ACHN (cell line): ENCODE results near the gene NKX1-2.

Experiments
- DNase-seq: peaks from one replicate; pipeline ENCODE4 v3.0.0-alpha.2; 2015
- in situ Hi-C: cut with HindIII; loops from 2 replicates; pipeline ENCODE4 v1.10.0; 2017; ENCODE audit warnings: low sequenced_read_pairs, low pct_ligation_motif_present, low pct_unique_long_range_greater_than_20kb

NKX1-2 gene

DNA sequence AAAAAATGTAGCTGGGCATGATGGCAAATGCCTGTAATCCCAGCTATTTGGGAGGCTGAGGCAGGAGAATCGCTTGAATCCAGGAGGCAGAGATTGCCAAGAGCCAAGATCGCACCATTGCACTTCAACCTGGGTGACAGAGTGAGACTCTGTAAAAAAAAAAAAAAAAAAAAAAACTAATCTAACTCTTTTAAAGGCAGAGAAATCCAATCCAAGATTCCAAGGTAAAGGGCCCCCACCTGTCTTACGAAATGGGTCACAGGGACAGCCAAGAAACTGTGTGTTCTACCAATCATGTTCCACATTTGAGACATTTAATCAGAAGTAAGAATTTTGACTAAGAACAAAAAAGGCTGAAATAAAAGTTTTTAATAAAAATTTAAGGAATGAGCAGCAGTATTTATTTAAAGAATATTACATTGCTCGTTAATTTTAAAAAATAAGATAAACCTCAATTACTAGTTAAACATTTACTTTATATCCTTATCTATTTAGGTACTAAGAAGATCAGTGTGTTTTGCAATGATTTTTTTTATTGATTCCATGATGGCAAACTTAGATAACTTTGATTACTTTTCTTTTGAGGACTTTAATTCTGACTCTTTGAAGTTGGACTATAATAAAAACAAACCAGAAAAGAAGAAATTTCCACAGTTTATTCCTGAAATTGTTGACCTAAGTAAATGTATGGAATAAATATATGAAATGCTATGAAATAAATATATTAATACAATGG is 24.4 kb downstream of the NKX1-2 start:
- in situ Hi-C loops, result no loop called here
- DNase-seq, result no peak

DNA sequence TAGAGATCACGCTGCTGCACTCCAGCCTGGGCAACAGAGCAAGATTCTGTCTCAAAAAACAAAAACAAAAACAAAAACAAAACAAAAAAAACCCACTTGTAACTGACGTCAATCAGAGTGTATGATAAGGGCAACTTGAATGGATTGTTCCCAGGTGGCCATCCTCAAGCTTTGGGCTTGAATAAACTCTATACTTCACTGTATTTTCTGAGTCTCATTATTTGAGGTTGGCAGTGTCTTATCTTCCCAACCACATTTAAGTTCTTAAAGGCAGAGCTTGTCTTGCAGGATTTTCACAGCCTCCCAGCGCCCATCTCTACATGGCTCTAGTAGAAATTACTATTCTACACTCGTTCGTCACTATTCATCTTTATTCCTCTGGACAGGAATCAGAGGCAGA is 26.0 kb downstream of the NKX1-2 start:
- no peak for DNase-seq
- in situ Hi-C loops, result no loop called here

DNA sequence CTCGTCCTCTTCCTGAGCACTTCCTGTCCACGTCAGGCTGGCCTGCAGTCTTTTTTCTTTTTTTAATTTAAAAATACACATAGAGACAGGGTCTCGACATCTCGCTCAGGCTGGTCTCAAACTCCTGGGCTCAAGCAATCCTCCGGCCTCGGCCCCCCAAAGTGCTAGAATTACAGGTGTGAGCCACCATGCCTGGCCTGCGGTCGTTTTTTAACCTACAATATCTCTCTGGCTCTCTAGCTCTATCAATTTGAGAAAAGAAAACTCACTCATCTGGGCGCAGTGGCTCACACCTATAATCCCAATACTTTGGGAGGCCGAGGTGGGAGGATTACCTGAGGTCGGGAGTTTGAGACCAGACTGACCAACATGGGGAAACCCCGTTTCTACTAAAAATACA is 27.1 kb downstream of the NKX1-2 start:
- in situ Hi-C loops, result no loop called here
- DNase-seq, result no peak

- in situ Hi-C loops, result no loop called here
- DNase-seq, result no peak
These were observed 29.6 kb downstream of the NKX1-2 start for GRCh38 chr10:124420254-124420653.

GRCh38 chr10:124419635-124420034 is 30.2 kb downstream of the NKX1-2 start:
- no peak for DNase-seq
- in situ Hi-C loops, result no loop called here

GRCh38 chr10:124418726-124419501 is 30.9 kb downstream of the NKX1-2 start, which contains the start of gene OAT:
Gene OAT (minus strand): TSS chr10:124418923. CDS start chr10:124412171, 6,752 bp downstream.
- DNase-seq, result peak; percentile 98
- in situ Hi-C loops, result no loop called here

DNA sequence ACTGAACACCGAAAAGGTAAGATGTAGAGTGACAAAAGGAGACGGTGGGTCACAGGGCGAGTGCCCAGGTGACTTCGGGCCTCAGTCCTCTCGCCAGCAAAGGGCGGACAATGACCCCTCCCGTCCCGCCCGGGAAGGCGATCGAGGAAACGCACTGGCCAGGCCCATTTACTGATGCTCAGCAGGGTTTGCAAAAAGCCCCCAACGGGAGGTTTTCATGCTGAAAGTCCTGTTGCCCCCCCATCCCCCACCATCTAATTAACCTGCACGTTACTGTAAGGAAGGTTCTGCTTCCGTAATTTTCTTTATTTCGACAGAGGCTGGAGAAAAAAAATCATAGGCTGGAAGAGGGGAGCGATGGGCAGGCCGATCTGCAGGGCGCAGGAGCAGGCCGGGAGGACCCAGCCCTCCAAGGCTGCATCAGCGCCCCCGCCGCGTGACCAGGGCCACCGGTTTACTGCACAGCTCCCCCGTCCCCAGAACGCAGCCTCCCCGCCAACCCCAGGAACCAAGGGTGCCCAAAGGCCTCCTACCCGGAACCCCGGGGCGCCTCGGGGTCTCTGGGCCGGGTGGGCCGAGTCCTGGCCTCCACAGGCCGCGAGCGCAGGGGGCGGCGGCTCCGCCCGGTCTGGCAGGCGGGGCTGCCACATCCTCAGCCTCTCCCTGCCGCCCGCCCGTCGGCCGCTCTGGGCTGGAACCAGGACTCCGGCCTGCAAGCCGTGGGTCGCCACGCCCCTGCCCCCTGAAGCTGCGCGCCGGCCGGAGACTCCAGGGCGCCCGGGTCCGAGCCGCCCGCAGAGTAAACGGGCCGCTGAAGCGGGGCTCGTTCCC is 31.7 kb downstream of the NKX1-2 start:
- in situ Hi-C loops, result no loop called here
- DNase-seq, result peak; percentile 60

DNA sequence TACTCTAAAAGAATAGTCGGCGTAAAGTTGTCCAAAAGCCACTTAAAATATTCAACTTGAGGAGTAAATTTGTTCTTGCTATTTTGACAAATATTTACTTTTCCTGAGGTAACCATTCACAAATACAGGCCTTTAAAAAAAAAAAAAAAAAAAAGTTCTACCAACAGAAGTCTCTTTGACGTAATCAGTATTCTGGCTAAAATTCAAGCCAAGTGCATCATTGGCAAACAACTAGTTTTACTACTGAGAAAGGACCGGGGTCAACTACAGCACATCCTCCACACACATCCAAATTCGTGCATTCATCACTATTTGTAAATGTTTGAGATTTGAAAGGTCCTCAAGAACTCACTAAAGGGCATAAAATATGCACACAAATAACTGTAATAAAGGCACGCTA is 33.1 kb downstream of the NKX1-2 start:
- in situ Hi-C loops, result no loop called here
- DNase-seq, result no peak

DNA sequence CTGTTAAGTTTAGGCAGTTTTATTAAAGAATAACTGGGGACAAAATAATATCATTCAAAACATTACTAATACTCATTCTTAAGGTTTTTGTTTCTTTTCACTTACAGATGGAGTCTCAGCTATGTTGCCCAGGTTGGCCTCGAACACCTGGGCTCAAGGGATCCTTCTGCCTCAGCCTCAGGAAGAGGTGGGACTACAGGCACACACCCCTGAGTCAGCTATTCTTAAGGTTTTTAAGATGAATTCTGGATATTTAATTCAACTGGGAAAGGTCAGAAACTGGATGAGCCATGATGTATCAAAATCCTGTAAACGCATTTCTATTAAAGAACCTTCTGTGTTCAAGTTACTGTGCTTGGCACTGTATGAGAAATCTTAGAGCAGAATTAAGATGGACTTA is 34.6 kb downstream of the NKX1-2 start:
- in situ Hi-C loops, result no loop called here
- DNase-seq, result no peak

- in situ Hi-C loops, result no loop called here
- DNase-seq, result no peak
These were observed 35.8 kb downstream of the NKX1-2 start for GRCh38 chr10:124414076-124414475.

DNA sequence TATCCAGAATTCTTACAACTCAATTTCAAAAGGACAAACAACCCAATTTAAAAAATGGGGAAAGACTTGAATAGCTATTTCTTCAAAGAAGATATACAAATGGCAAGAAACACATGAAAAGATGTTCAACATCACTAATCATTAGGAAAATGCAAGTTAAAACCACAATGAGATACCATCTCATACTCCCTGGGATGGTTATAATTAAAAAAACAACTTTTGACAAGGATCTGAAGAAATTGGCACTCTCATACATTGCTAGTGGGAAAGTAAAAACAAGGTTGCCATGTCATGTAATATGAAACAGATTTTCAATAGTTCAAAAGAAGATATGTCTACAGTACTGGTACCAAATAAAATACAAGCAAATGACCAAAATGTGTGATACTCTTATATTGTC is 40.1 kb downstream of the NKX1-2 start:
- in situ Hi-C loops, result no loop called here
- DNase-seq, result no peak

GRCh38 chr10:124408357-124408756 is 41.5 kb downstream of the NKX1-2 start:
- in situ Hi-C loops, result no loop called here
- no peak for DNase-seq

- in situ Hi-C loops, result no loop called here
- DNase-seq, result no peak
These were observed 42.4 kb downstream of the NKX1-2 start for GRCh38 chr10:124407456-124407855.

DNA sequence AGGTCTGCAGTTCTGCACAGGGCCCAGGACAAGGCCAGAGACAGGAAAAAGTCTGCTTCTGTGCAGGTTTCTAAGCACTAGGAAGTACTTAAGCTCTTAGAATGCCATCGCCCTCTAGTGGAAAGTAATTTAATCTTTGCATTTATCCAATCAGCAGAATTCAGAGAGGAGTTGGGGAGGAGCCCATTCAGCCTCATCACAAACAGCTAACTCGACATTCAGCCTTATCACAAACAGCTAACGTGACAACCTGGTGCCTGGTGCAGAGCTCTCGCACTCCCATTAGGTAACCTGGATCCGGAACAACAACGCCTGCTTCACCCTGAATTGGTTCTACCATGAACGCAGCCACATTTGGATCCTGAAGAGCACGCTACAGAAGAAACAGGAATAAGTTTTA is 46.3 kb downstream of the NKX1-2 start:
- in situ Hi-C loops, result no loop called here
- peak; percentile 92 for DNase-seq

DNA sequence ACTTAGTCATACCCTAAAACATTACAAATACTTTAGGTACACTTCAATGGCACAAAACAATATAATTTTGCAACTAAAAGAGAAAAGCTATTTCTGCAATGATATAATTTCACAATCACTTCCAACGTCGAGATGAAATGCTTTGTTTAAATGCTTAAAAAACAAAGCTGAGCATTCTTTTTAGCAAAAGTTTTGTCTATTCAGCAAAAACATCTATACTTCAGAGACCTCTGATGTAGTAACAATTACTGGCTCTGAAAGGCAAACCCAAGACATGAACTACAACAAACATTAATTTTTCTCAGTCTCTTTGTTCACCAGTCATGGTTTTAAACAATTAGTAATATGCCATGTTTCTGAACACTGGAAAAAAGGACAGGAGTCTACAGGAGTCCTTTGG is 47.6 kb downstream of the NKX1-2 start:
- in situ Hi-C loops, result no loop called here
- no peak for DNase-seq

DNA sequence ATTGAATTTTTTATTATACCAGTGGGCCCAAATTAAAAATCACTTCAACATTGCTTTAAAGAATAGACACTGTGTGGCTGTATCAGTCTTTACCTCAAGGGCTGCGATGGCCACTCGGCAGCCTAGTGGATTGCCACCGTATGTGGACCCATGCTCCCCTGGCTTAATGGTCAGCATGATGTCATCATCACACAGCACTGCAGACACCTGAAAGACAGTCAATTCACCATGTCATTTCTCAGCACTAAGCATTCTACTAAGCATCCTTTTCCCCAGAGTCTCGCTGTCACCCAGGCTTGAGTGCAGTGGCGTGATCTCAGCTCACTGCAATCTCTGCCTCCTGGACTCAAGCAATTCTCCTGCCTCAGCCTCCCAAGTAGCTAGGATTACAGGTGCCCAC is 48.2 kb downstream of the NKX1-2 start:
- no peak for DNase-seq
- in situ Hi-C loops, result no loop called here
